ENCODE measurements around the gene PTPRK.

The PTPRK gene

GRCh38 chr6:128276311-128276710, 244.1 kb downstream of the PTPRK start:
- Histone ChIP-seq H3K4me1 (ENCODE audit: insufficient read depth, low read length) (peaks cover 17% of the 10 kb centered on the region), H3K27ac (ENCODE audit: low read depth, low read length) (no peak overlapping the region), H3K9ac (ENCODE audit: low read length) (no peak overlapping the region), H3K9me3 (ENCODE audit: low read length) (no peaks in the 10 kb centered on the region), H3K36me3 (ENCODE audit: insufficient read depth, low read length) (no peaks in the 10 kb centered on the region), H3K4me3 (ENCODE audit: low read depth in 1 of 2, low read length in 2 of 2) (no peak overlapping the region), H3K27me3 (ENCODE audit: control insufficient read depth in 1 of 2, insufficient read depth in 2 of 2, low read length in 2 of 2) (no peaks in the 10 kb centered on the region)

- Histone ChIP-seq H3K27me3 (ENCODE audit: control insufficient read depth in 1 of 2, insufficient read depth in 2 of 2, low read length in 2 of 2) (no peaks in the 10 kb centered on the region), H3K36me3 (ENCODE audit: insufficient read depth, low read length) (no peaks in the 10 kb centered on the region), H3K27ac (ENCODE audit: low read depth, low read length) (no peak overlapping the region), H3K4me1 (ENCODE audit: insufficient read depth, low read length) (peaks cover 21% of the 10 kb centered on the region), H3K9me3 (ENCODE audit: low read length) (no peaks in the 10 kb centered on the region), H3K9ac (ENCODE audit: low read length) (no peak overlapping the region), H3K4me3 (ENCODE audit: low read depth in 1 of 2, low read length in 2 of 2) (no peak overlapping the region)
These were observed 244.7 kb downstream of the PTPRK start for GRCh38 chr6:128275681-128276080.

- Histone ChIP-seq H3K27ac (ENCODE audit: low read depth, low read length) (no peak overlapping the region), H3K9me3 (ENCODE audit: low read length) (no peaks in the 10 kb centered on the region), H3K9ac (ENCODE audit: low read length) (no peak overlapping the region), H3K4me1 (ENCODE audit: insufficient read depth, low read length) (peaks cover 21% of the 10 kb centered on the region), H3K36me3 (ENCODE audit: insufficient read depth, low read length) (no peaks in the 10 kb centered on the region), H3K4me3 (ENCODE audit: low read depth in 1 of 2, low read length in 2 of 2) (no peak overlapping the region), H3K27me3 (ENCODE audit: control insufficient read depth in 1 of 2, insufficient read depth in 2 of 2, low read length in 2 of 2) (no peaks in the 10 kb centered on the region)
These were observed 245.4 kb downstream of the PTPRK start for GRCh38 chr6:128275030-128275429.

- H3K4me1 ChIP-seq (ENCODE audit: insufficient read depth, low read length): peaks cover 15% of the 10 kb centered on the region
- no peak overlapping the region for H3K27ac ChIP-seq (ENCODE audit: low read depth, low read length)
- H3K4me3 ChIP-seq (ENCODE audit: low read depth in 1 of 2, low read length in 2 of 2): no peak overlapping the region
- H3K9ac ChIP-seq (ENCODE audit: low read length): no peak overlapping the region
- no peaks in the 10 kb centered on the region for H3K36me3 ChIP-seq (ENCODE audit: insufficient read depth, low read length)
- no peaks in the 10 kb centered on the region for H3K27me3 ChIP-seq (ENCODE audit: control insufficient read depth in 1 of 2, insufficient read depth in 2 of 2, low read length in 2 of 2)
- H3K9me3 ChIP-seq (ENCODE audit: low read length): no peaks in the 10 kb centered on the region
These were observed 248.9 kb downstream of the PTPRK start for GRCh38 chr6:128271527-128271926.

- no peak overlapping the region for H3K4me3 ChIP-seq (ENCODE audit: low read depth in 1 of 2, low read length in 2 of 2)
- H3K36me3 ChIP-seq (ENCODE audit: insufficient read depth, low read length): no peaks in the 10 kb centered on the region
- no peak overlapping the region for H3K27ac ChIP-seq (ENCODE audit: low read depth, low read length)
- no peak overlapping the region for H3K9ac ChIP-seq (ENCODE audit: low read length)
- no peaks in the 10 kb centered on the region for H3K9me3 ChIP-seq (ENCODE audit: low read length)
- H3K27me3 ChIP-seq (ENCODE audit: control insufficient read depth in 1 of 2, insufficient read depth in 2 of 2, low read length in 2 of 2): no peaks in the 10 kb centered on the region
- peaks cover 15% of the 10 kb centered on the region for H3K4me1 ChIP-seq (ENCODE audit: insufficient read depth, low read length)
These were observed 249.4 kb downstream of the PTPRK start for GRCh38 chr6:128271011-128271410.

- H3K9ac ChIP-seq (ENCODE audit: low read length): no peak overlapping the region
- H3K27me3 ChIP-seq (ENCODE audit: control insufficient read depth in 1 of 2, insufficient read depth in 2 of 2, low read length in 2 of 2): no peaks in the 10 kb centered on the region
- H3K4me1 ChIP-seq (ENCODE audit: insufficient read depth, low read length): peaks cover 6% of the 10 kb centered on the region
- no peak overlapping the region for H3K4me3 ChIP-seq (ENCODE audit: low read depth in 1 of 2, low read length in 2 of 2)
- H3K27ac ChIP-seq (ENCODE audit: low read depth, low read length): no peak overlapping the region
- H3K9me3 ChIP-seq (ENCODE audit: low read length): no peaks in the 10 kb centered on the region
- H3K36me3 ChIP-seq (ENCODE audit: insufficient read depth, low read length): no peaks in the 10 kb centered on the region
These were observed 253.5 kb downstream of the PTPRK start for GRCh38 chr6:128266946-128267345.

GRCh38 chr6:128265706-128266105, 254.7 kb downstream of the PTPRK start:
- Histone ChIP-seq H3K27me3 (ENCODE audit: control insufficient read depth in 1 of 2, insufficient read depth in 2 of 2, low read length in 2 of 2) (no peaks in the 10 kb centered on the region), H3K9me3 (ENCODE audit: low read length) (no peaks in the 10 kb centered on the region), H3K27ac (ENCODE audit: low read depth, low read length) (no peak overlapping the region)

GRCh38 chr6:128259730-128260685, 260.4 kb downstream of the PTPRK start:
- Histone ChIP-seq H3K36me3 (ENCODE audit: insufficient read depth, low read length) (no peaks in the 10 kb centered on the region), H3K9me3 (ENCODE audit: low read length) (no peaks in the 10 kb centered on the region), H3K27ac (ENCODE audit: low read depth, low read length) (no peak overlapping the region), H3K4me3 (ENCODE audit: low read depth in 1 of 2, low read length in 2 of 2) (no peak overlapping the region), H3K9ac (ENCODE audit: low read length) (no peak overlapping the region), H3K4me1 (ENCODE audit: insufficient read depth, low read length) (no peaks in the 10 kb centered on the region), H3K27me3 (ENCODE audit: control insufficient read depth in 1 of 2, insufficient read depth in 2 of 2, low read length in 2 of 2) (no peaks in the 10 kb centered on the region)

More at GRCh38 chr6:128265706-128266105, 254.7 kb downstream of the PTPRK start:
- H3K4me3 ChIP-seq (ENCODE audit: low read depth in 1 of 2, low read length in 2 of 2): no peak overlapping the region
- H3K4me1 ChIP-seq (ENCODE audit: insufficient read depth, low read length): no peaks in the 10 kb centered on the region
- H3K9ac ChIP-seq (ENCODE audit: low read length): no peak overlapping the region
- no peaks in the 10 kb centered on the region for H3K36me3 ChIP-seq (ENCODE audit: insufficient read depth, low read length)

- Histone ChIP-seq H3K27ac (ENCODE audit: low read depth, low read length) (no peak overlapping the region), H3K4me3 (ENCODE audit: low read depth in 1 of 2, low read length in 2 of 2) (no peak overlapping the region), H3K9ac (ENCODE audit: low read length) (no peak overlapping the region), H3K27me3 (ENCODE audit: control insufficient read depth in 1 of 2, insufficient read depth in 2 of 2, low read length in 2 of 2) (no peaks in the 10 kb centered on the region), H3K36me3 (ENCODE audit: insufficient read depth, low read length) (no peaks in the 10 kb centered on the region), H3K9me3 (ENCODE audit: low read length) (no peaks in the 10 kb centered on the region), H3K4me1 (ENCODE audit: insufficient read depth, low read length) (no peaks in the 10 kb centered on the region)
These were observed 261.2 kb downstream of the PTPRK start for GRCh38 chr6:128259029-128259724.

GRCh38 chr6:128256095-128256494, 264.3 kb downstream of the PTPRK start:
- Histone ChIP-seq H3K27ac (ENCODE audit: low read depth, low read length) (no peak overlapping the region), H3K4me1 (ENCODE audit: insufficient read depth, low read length) (no peaks in the 10 kb centered on the region), H3K9me3 (ENCODE audit: low read length) (no peaks in the 10 kb centered on the region)

GRCh38 chr6:128252341-128253176, 267.8 kb downstream of the PTPRK start:
- H3K4me1 ChIP-seq (ENCODE audit: insufficient read depth, low read length): no peaks in the 10 kb centered on the region
- H3K27ac ChIP-seq (ENCODE audit: low read depth, low read length): no peak overlapping the region
- no peaks in the 10 kb centered on the region for H3K36me3 ChIP-seq (ENCODE audit: insufficient read depth, low read length)
- H3K9ac ChIP-seq (ENCODE audit: low read length): no peak overlapping the region
- H3K4me3 ChIP-seq (ENCODE audit: low read depth in 1 of 2, low read length in 2 of 2): no peak overlapping the region
- H3K9me3 ChIP-seq (ENCODE audit: low read length): no peaks in the 10 kb centered on the region
- H3K27me3 ChIP-seq (ENCODE audit: control insufficient read depth in 1 of 2, insufficient read depth in 2 of 2, low read length in 2 of 2): no peaks in the 10 kb centered on the region

More at GRCh38 chr6:128256095-128256494, 264.3 kb downstream of the PTPRK start:
- H3K9ac ChIP-seq (ENCODE audit: low read length): no peak overlapping the region
- H3K36me3 ChIP-seq (ENCODE audit: insufficient read depth, low read length): no peaks in the 10 kb centered on the region
- no peak overlapping the region for H3K4me3 ChIP-seq (ENCODE audit: low read depth in 1 of 2, low read length in 2 of 2)
- no peaks in the 10 kb centered on the region for H3K27me3 ChIP-seq (ENCODE audit: control insufficient read depth in 1 of 2, insufficient read depth in 2 of 2, low read length in 2 of 2)
